ENCODE results near the gene ARHGEF17.

DNA sequence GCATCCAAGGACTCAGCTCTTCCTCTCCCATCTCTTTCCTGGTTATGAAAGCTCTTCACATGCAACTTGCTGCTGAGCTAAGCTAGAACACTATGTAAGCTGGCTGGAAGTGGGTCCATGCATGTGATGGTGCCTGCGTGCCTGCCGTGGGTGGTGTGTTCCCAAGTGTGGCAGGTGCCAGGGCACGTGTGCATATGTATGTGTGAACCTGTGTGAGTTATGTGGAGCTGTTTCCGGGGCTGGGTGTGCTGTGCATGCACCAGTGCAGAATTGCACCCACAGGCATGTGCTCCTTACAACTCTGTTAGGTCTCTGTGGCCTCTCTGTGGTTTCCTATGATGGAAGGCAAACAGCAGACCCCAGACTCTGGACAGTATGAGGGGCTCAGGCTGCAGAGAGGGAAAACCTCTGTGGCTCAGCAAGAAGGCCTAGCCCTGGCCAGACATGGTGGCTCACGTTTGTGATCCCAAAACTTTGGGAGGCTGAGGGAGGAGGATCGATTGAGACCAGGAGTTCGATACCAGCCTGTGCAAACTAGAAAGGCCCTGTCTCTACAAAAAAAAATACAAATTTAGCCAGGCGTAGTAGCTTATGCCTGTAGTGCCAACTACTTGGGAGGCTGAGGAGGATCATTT, 40.1 kb upstream of the ARHGEF17 start:
- TF ChIP-seq, protein P1, sequence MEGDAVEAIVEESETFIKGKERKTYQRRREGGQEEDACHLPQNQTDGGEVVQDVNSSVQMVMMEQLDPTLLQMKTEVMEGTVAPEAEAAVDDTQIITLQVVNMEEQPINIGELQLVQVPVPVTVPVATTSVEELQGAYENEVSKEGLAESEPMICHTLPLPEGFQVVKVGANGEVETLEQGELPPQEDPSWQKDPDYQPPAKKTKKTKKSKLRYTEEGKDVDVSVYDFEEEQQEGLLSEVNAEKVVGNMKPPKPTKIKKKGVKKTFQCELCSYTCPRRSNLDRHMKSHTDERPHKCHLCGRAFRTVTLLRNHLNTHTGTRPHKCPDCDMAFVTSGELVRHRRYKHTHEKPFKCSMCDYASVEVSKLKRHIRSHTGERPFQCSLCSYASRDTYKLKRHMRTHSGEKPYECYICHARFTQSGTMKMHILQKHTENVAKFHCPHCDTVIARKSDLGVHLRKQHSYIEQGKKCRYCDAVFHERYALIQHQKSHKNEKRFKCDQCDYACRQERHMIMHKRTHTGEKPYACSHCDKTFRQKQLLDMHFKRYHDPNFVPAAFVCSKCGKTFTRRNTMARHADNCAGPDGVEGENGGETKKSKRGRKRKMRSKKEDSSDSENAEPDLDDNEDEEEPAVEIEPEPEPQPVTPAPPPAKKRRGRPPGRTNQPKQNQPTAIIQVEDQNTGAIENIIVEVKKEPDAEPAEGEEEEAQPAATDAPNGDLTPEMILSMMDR (IDR thresholded peaks at IDR 0.05; ENCODE audit: poor library complexity), result no peak
- TF ChIP-seq EZH2 (IDR thresholded peaks at IDR 0.05; ENCODE audit: borderline replicate concordance), result no peak
